Activated CD4-positive, alpha-beta memory T cell treated with anti-CD3 and anti-CD28 coated beads, Interleukin-2, amount 10 ng/mL, durations not matched to agents 7 days and 5 days (primary cell): ENCODE results near the gene B9D1. TPM values are rescaled to one million over a fixed set of nuclear protein-coding genes. Genes with fewer than 3 reads are reported as not detected.

Source experiments
- CTCF ChIA-PET: fragments of 350-600 bp; sonication (Branson Sonifier 250); formaldehyde crosslinking; loops from one replicate; lab custom pipeline; 2021; ENCODE audit warnings: antibody characterized with exemption, inconsistent platforms; lab: Charles Lee
- POLR2A ChIA-PET: fragments of 350-600 bp; sonication (Branson Sonifier 250); formaldehyde crosslinking; loops from one replicate; lab custom pipeline; 2021; ENCODE audit warnings: antibody characterized with exemption; lab: Charles Lee
- DNase-seq: peaks from one replicate; pipeline ENCODE4 v3.0.0-alpha.2; 2020
- H3K27ac Mint-ChIP-seq: one replicate; pipeline ENCODE4 v1.8.0; 2021; ENCODE audit warnings: mild to moderate bottlenecking, mixed read lengths
- H3K27me3 Mint-ChIP-seq: one replicate; pipeline ENCODE4 v1.8.0; 2021; ENCODE audit warnings: mixed read lengths
- H3K36me3 Mint-ChIP-seq: one replicate; pipeline ENCODE4 v1.8.0; 2021; ENCODE audit warnings: low read depth, mixed read lengths
- H3K4me1 Mint-ChIP-seq: one replicate; pipeline ENCODE4 v1.8.0; 2021; ENCODE audit warnings: mixed read lengths
- H3K4me3 Mint-ChIP-seq: one replicate; pipeline ENCODE4 v1.8.0; 2021; ENCODE audit warnings: mild to moderate bottlenecking, mixed read lengths
- H3K9me3 Mint-ChIP-seq: one replicate; pipeline ENCODE4 v1.8.0; 2021; ENCODE audit warnings: mixed read lengths
- total RNA-seq, 2 experiments: library from RNA; stranded (reverse); gene quantifications; one replicate each; pipeline ENCODE4 v1.2.3, GENCODE V29; 2021

B9D1 gene
- total RNA-seq, 2 experiments from 2014 or later, result 2.7 to 3.1 TPM

DNA sequence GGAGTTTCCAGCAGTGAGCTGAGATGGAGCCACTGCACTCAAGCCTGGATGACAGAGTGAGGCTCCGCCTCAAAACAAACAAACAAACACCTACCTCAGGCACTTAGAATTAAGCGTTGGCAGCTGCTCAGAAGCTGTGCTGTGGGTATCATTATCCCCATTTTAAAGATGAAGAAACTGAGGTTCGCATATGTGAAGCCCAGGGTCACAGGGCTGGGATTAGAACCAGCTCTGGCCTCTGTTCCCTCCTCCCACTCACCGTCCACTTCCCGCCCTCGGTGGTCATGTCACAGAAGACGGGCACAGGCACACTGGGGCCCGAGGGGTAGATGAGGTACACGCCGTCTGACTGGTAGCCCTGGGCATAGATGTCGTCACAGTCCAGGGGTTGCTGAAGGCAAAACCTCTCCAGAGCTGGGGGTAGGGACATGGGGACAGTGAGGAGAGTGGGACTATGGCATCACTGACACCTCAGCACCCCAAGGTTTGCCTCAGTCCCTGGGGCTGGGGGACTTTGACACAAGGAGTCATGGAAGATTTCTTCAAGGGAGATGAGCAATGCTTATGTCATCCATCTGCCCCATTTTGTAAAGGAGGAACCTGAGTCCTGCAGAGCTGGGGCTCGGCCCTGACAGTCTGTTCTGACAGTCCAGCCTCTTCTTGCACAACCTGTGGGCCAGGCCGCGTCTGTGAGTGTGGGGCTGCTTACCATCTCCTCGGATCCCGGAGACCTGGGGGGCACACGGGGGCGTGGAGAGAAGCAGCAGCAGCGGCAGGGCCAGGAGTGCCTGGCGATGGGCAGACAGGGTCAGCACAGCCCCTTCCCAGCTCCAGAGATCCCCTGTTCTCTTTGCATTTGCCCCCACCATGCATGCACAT lies 23.8 kb upstream of the B9D1 start:
- no peak overlapping the region for H3K4me3 Mint-ChIP-seq
- H3K9me3 Mint-ChIP-seq, result no peaks in the 10 kb centered on the region
- peaks cover 8% of the 10 kb centered on the region for H3K27me3 Mint-ChIP-seq
- ChIA-PET POLR2A (interaction anchor here (0.9 to 1.4 kb wide), 2 partner anchors 8 to 19 kb away, joined by 3 to 6 read pairs; partner anchors contain the start of gene MAPK7), CTCF (interaction anchor here (0.6 to 1.3 kb wide), 3 partner anchors 8 to 24 kb away, joined by 3 to 5 read pairs (median 3); partner anchors contain the start of genes B9D1 and MAPK7)
- peaks cover 1% of the 10 kb centered on the region for H3K4me1 Mint-ChIP-seq
- H3K36me3 Mint-ChIP-seq, result peaks cover 23% of the 10 kb centered on the region
- H3K27ac Mint-ChIP-seq, result no peak overlapping the region
- no peak for DNase-seq

DNA sequence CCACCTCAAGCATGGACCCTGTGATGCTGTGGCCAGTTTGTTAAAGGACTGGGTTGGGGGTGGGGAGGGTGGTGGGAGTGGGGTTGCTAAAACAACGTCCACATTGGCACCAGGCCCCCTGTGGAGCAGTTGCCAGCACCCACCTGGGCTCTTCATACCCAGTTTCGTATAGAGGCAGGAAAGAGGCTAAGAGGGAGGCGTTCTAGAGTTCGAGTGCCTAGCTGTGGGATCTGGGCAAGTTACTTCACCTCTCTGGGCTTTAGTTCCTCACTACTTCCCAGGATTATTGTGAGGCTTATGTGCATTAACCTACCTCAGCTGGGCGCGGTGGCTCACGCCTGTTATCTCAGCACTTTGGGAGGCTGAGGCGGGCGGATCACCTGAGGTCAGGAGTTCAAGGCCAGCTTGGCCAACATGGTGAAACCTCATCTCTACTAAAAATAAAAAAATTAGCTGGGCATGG lies 23.0 kb upstream of the B9D1 start:
- Mint-ChIP-seq H3K27ac (no peak overlapping the region), H3K9me3 (no peaks in the 10 kb centered on the region), H3K4me1 (peaks cover 1% of the 10 kb centered on the region), H3K36me3 (peaks cover 31% of the 10 kb centered on the region), H3K27me3 (peaks cover 8% of the 10 kb centered on the region), H3K4me3 (no peak overlapping the region)
- no peak for DNase-seq
- ChIA-PET CTCF (interaction anchor here (1.3 kb wide), 1 partner anchor 23 kb away, joined by 5 read pairs; the partner anchor contains the start of gene B9D1), POLR2A (interaction anchor here (0.9 kb wide), 1 partner anchor 20 kb away, joined by 3 read pairs; no protein-coding TSS in a partner anchor)

DNA sequence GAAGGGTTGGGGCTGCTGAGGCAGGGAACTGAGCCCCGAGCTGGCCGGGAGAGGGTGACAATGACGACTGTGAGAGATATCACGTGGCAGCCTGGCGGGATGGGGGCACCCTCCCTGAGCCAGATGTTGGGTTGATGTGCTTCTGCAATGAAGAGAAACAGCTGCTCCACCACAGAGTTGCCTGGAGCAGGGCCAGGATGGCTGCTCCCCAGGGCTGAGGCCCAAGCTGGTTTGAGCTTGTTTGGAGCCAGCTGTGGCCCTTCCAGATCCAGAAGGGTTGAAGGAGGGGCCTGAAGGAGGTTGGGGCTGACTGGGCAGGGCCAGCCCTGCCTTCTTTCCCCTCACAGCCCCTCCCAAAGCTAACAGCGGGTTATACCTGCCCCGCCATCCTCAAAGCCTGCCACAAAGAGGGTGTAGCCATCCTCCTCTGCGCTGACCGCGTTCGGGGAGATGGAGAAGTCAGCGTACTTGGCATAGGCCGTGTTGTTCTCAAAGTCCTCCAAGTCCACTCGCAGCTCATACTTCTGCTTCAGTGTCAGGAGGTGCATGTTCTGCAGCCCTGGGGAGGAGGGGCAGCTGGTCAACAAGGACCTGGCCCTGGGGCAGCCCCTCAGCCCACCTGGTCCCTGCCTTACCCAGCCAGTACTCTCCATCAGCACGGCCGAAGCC lies 22.3 kb upstream of the B9D1 start:
- Mint-ChIP-seq H3K36me3 (peaks cover 36% of the 10 kb centered on the region), H3K4me3 (no peak overlapping the region), H3K27me3 (peaks cover 8% of the 10 kb centered on the region), H3K9me3 (no peaks in the 10 kb centered on the region), H3K27ac (no peak overlapping the region), H3K4me1 (peaks cover 1% of the 10 kb centered on the region)
- no peak for DNase-seq
- CTCF ChIA-PET, result interaction anchor here (1.1 to 1.3 kb wide), 3 partner anchors 20 to 63 kb away, joined by 3 to 5 read pairs (median 3); partner anchors contain the start of gene B9D1
- POLR2A ChIA-PET, result no interaction called here

- POLR2A ChIA-PET, result no interaction called here
- Mint-ChIP-seq H3K36me3 (peaks cover 45% of the 10 kb centered on the region), H3K4me3 (no peak overlapping the region), H3K4me1 (peaks cover 11% of the 10 kb centered on the region), H3K27me3 (peaks cover 2% of the 10 kb centered on the region), H3K27ac (no peak overlapping the region), H3K9me3 (no peaks in the 10 kb centered on the region)
- DNase-seq, result no peak
- CTCF ChIA-PET, result interaction anchor here (1.1 to 1.3 kb wide), 2 partner anchors 19 to 64 kb away, joined by 3 read pairs; no protein-coding TSS in a partner anchor
Observed at GRCh38 chr17:19383681-19384470, 21.4 kb upstream of the B9D1 start.

- Mint-ChIP-seq H3K4me1 (peaks cover 14% of the 10 kb centered on the region), H3K27me3 (no peaks in the 10 kb centered on the region), H3K27ac (no peak overlapping the region), H3K9me3 (no peaks in the 10 kb centered on the region), H3K36me3 (peaks cover 45% of the 10 kb centered on the region), H3K4me3 (no peak overlapping the region)
- DNase-seq, result no peak
- ChIA-PET POLR2A (no interaction called here), CTCF (interaction anchor here (1.1 kb wide), 1 partner anchor 20 kb away, joined by 3 read pairs; the partner anchor contains the start of gene B9D1)
Observed at GRCh38 chr17:19382531-19383444, 20.3 kb upstream of the B9D1 start.

GRCh38 chr17:19381741-19382444 lies 19.4 kb upstream of the B9D1 start:
- H3K4me3 Mint-ChIP-seq, result no peak overlapping the region
- H3K36me3 Mint-ChIP-seq, result peaks cover 45% of the 10 kb centered on the region
- no peaks in the 10 kb centered on the region for H3K9me3 Mint-ChIP-seq
- CTCF ChIA-PET, result interaction anchor here (1.1 kb wide), 1 partner anchor 19 kb away, joined by 3 read pairs; the partner anchor contains the start of gene B9D1
- POLR2A ChIA-PET, result no interaction called here
- no peaks in the 10 kb centered on the region for H3K27me3 Mint-ChIP-seq
- no peak overlapping the region for H3K27ac Mint-ChIP-seq
- DNase-seq, result no peak
- peaks cover 17% of the 10 kb centered on the region for H3K4me1 Mint-ChIP-seq

DNA sequence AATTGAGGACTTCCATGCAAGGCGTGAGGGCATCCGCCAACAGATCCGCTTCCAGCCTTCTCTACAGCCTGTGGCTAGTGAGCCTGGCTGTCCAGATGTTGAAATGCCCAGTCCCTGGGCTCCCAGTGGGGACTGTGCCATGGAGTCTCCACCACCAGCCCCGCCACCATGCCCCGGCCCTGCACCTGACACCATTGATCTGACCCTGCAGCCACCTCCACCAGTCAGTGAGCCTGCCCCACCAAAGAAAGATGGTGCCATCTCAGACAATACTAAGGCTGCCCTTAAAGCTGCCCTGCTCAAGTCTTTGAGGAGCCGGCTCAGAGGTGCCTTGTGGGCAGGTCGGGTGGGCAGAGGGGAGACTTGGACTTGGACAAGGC lies 18.8 kb upstream of the B9D1 start:
- DNase-seq, result no peak
- ChIA-PET CTCF (interaction anchor here (2.4 kb wide), 1 partner anchor 12 kb away, joined by 5 read pairs; no protein-coding TSS in a partner anchor), POLR2A (no interaction called here)
- peak overlapping the region; percentile 5 for H3K27ac Mint-ChIP-seq
- H3K4me1 Mint-ChIP-seq, result peaks cover 20% of the 10 kb centered on the region
- H3K4me3 Mint-ChIP-seq, result no peak overlapping the region
- no peaks in the 10 kb centered on the region for H3K9me3 Mint-ChIP-seq
- peaks cover 45% of the 10 kb centered on the region for H3K36me3 Mint-ChIP-seq
- no peaks in the 10 kb centered on the region for H3K27me3 Mint-ChIP-seq

DNA sequence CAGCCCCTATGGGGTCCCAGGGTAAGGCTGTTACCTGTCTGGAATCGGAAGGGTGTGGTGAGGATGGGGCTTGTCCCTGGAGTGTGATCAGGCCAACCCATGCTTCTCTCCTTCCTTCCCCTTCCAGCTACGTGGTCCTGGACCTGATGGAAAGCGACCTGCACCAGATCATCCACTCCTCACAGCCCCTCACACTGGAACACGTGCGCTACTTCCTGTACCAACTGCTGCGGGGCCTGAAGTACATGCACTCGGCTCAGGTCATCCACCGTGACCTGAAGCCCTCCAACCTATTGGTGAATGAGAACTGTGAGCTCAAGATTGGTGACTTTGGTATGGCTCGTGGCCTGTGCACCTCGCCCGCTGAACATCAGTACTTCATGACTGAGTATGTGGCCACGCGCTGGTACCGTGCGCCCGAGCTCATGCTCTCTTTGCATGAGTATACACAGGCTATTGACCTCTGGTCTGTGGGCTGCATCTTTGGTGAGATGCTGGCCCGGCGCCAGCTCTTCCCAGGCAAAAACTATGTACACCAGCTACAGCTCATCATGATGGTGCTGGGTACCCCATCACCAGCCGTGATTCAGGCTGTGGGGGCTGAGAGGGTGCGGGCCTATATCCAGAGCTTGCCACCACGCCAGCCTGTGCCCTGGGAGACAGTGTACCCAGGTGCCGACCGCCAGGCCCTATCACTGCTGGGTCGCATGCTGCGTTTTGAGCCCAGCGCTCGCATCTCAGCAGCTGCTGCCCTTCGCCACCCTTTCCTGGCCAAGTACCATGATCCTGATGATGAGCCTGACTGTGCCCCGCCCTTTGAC lies 18.2 kb upstream of the B9D1 start:
- peaks cover 45% of the 10 kb centered on the region for H3K36me3 Mint-ChIP-seq
- POLR2A ChIA-PET, result no interaction called here

GRCh38 chr17:19379361-19380065 lies 17.0 kb upstream of the B9D1 start:
- DNase-seq, result no peak
- Mint-ChIP-seq H3K27me3 (no peaks in the 10 kb centered on the region), H3K4me1 (peaks cover 32% of the 10 kb centered on the region), H3K9me3 (no peaks in the 10 kb centered on the region), H3K36me3 (peaks cover 40% of the 10 kb centered on the region), H3K4me3 (peak overlapping the region; percentile 92), H3K27ac (peak overlapping the region; percentile 51)
- CTCF ChIA-PET, result interaction anchor here (2.4 to 3.1 kb wide), 2 partner anchors 10 to 16 kb away, joined by 5 to 71 read pairs; partner anchors contain the start of gene B9D1
- POLR2A ChIA-PET, result interaction anchor here (2.5 to 3.3 kb wide), 2 partner anchors 10 to 17 kb away, joined by 27 to 50 read pairs; partner anchors contain the start of gene B9D1

More for the DNA sequence above, 18.2 kb upstream of the B9D1 start:
- peak overlapping the region; percentile 5 for H3K27ac Mint-ChIP-seq
- no peak overlapping the region for H3K4me3 Mint-ChIP-seq
- CTCF ChIA-PET, result interaction anchor here (0.8 to 2.4 kb wide), 2 partner anchors 12 to 18 kb away, joined by 4 to 5 read pairs; partner anchors contain the start of gene B9D1
- no peaks in the 10 kb centered on the region for H3K27me3 Mint-ChIP-seq
- H3K4me1 Mint-ChIP-seq, result peaks cover 27% of the 10 kb centered on the region
- no peaks in the 10 kb centered on the region for H3K9me3 Mint-ChIP-seq
- no peak for DNase-seq
